GM23248 (cell line): ENCODE results near the gene HERC2.

Experiments
- EZH2 ChIP-seq: fragments of 200-600 bp; sonication (generic); IDR thresholded peaks from 2 replicates; pipeline ENCODE4 v1.6.1; 2018; ENCODE audit warnings: antibody characterized with exemption, mild to moderate bottlenecking; ENCODE audit not compliant: insufficient read depth, poor library complexity, severe bottlenecking
- EZH2phosphoT487 ChIP-seq: fragments of 200-600 bp; sonication (generic); IDR thresholded peaks from 2 replicates; pipeline ENCODE4 v1.6.1; 2018; ENCODE audit warnings: antibody characterized with exemption, moderate library complexity, mild to moderate bottlenecking, low read depth; ENCODE audit not compliant: insufficient read depth

DNA sequence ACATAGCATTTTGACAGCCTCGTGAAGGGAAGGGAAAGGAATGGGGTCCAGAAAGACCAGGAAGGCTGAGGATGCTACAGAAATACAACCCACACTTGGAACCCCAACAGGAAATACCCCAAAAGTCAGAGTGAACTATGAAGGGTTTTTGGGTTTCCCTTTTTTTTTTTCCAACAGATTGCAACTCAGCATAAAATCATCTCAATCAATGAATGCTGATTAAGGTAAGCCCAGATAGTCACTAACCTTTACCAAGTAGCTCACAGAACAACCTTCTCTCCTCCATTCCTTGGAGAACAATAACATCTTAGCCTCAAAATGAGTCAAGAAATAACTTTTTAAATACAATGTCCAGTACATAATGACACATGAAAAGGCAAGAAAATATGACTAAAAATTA is 129.2 kb downstream of the HERC2 start:
- TF ChIP-seq EZH2, result no peak
- TF ChIP-seq EZH2phosphoT487, result no peak
